ENCODE data around the gene KCNN4. TPM values are rescaled to one million over a fixed set of nuclear protein-coding genes. Genes with fewer than 3 reads are reported as not detected.
A peak's percentile ranks its signal among the peaks of the same experiment; 100 is the strongest.

Gene KCNN4
- total RNA-seq, 1 donor from 2014 or later, result 0.28 TPM

DNA sequence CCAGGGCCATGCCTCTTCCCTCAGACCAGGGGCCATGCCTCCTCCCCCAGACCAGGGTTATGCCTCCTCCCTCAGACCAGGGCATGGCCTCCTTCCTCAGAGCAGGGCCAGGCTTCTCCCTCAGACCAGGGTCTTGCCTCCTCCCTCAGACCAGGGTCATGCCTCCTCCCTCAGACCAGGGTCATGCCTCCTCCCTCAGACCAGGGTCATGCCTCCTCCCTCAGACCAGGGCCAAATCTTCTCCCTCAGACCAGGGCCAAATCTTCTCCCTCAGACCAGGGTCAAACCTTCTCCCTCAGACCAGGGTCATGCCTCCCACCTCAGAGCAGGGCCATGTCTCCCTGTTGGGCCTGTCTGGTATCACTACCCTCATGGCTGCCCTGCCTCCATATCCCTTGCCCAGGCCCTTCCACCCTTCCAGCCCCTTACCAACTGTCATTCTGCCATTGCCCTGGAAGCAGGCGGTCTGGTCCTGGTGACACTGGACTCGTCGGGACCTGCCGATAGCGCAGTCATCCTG is 17.3 kb upstream of the KCNN4 start:
- Mint-ChIP-seq H3K4me1 (ENCODE audit: unreplicated experiment) (no peaks in the 10 kb centered on the region), H3K9me3 (ENCODE audit: unreplicated experiment) (no peaks in the 10 kb centered on the region), H3K27me3 (ENCODE audit: unreplicated experiment) (peaks cover 25% of the 10 kb centered on the region), H3K36me3 (ENCODE audit: low read depth, unreplicated experiment) (no peaks in the 10 kb centered on the region), H3K4me3 (ENCODE audit: unreplicated experiment) (no peak overlapping the region), H3K27ac (ENCODE audit: unreplicated experiment) (no peak overlapping the region)
- TF ChIP-seq, protein P1, sequence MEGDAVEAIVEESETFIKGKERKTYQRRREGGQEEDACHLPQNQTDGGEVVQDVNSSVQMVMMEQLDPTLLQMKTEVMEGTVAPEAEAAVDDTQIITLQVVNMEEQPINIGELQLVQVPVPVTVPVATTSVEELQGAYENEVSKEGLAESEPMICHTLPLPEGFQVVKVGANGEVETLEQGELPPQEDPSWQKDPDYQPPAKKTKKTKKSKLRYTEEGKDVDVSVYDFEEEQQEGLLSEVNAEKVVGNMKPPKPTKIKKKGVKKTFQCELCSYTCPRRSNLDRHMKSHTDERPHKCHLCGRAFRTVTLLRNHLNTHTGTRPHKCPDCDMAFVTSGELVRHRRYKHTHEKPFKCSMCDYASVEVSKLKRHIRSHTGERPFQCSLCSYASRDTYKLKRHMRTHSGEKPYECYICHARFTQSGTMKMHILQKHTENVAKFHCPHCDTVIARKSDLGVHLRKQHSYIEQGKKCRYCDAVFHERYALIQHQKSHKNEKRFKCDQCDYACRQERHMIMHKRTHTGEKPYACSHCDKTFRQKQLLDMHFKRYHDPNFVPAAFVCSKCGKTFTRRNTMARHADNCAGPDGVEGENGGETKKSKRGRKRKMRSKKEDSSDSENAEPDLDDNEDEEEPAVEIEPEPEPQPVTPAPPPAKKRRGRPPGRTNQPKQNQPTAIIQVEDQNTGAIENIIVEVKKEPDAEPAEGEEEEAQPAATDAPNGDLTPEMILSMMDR (IDR thresholded peaks at IDR 0.05; ENCODE audit: unreplicated experiment), result no peak
- no peak for DNase-seq (ENCODE audit: low spot score)

DNA sequence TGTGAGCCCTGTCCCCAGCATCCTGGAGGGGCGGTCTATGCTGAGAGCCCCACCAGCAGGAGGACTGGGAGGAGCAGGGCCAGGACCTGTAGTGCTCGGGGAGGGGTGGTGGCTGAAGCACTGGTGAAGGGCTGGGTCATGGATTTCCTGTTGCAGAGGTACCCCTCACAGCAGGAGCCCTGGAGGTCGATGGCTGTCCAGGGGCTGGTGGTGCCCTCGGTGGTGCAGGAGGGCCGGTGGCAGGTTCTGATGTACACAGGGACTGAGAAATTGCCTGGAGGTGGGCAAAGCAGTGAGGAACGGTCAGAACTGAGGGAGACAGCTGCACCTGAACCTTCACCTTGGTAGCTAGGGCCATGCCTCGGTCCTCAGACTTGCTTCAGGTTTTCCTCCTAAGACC is 16.8 kb upstream of the KCNN4 start:
- TF ChIP-seq, protein P1 (IDR thresholded peaks at IDR 0.05; ENCODE audit: unreplicated experiment), result no peak
- Mint-ChIP-seq H3K9me3 (ENCODE audit: unreplicated experiment) (no peaks in the 10 kb centered on the region), H3K4me3 (ENCODE audit: unreplicated experiment) (no peak overlapping the region), H3K4me1 (ENCODE audit: unreplicated experiment) (no peaks in the 10 kb centered on the region), H3K36me3 (ENCODE audit: low read depth, unreplicated experiment) (no peaks in the 10 kb centered on the region), H3K27me3 (ENCODE audit: unreplicated experiment) (peaks cover 25% of the 10 kb centered on the region), H3K27ac (ENCODE audit: unreplicated experiment) (no peak overlapping the region)
- DNase-seq (ENCODE audit: low spot score), result no peak

DNA sequence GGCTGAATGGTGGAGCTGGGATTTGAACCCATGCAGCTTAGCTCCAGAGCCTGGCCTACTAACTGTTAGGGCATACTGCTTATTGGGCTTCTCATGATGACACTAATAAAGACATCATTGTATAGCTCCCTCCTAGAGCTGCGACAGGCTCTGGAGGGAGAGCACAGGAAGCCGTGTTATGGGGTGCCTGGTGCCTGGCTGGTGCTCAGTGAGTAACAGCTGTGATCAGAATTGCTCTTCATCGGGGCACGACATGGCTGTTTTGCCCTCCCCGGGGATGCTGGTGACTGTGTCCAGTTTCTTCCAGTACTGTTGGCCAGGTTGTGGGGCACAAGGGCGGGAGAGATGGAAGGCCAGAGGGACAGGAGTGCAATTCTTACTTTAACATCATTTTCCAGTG is 16.3 kb upstream of the KCNN4 start:
- TF ChIP-seq, protein P1 (IDR thresholded peaks at IDR 0.05; ENCODE audit: unreplicated experiment), result no peak
- no peaks in the 10 kb centered on the region for H3K36me3 Mint-ChIP-seq (ENCODE audit: low read depth, unreplicated experiment)
- no peaks in the 10 kb centered on the region for H3K9me3 Mint-ChIP-seq (ENCODE audit: unreplicated experiment)
- H3K27me3 Mint-ChIP-seq (ENCODE audit: unreplicated experiment), result peaks cover 25% of the 10 kb centered on the region
- no peak overlapping the region for H3K27ac Mint-ChIP-seq (ENCODE audit: unreplicated experiment)
- no peaks in the 10 kb centered on the region for H3K4me1 Mint-ChIP-seq (ENCODE audit: unreplicated experiment)
- no peak overlapping the region for H3K4me3 Mint-ChIP-seq (ENCODE audit: unreplicated experiment)
- no peak for DNase-seq (ENCODE audit: low spot score)

DNA sequence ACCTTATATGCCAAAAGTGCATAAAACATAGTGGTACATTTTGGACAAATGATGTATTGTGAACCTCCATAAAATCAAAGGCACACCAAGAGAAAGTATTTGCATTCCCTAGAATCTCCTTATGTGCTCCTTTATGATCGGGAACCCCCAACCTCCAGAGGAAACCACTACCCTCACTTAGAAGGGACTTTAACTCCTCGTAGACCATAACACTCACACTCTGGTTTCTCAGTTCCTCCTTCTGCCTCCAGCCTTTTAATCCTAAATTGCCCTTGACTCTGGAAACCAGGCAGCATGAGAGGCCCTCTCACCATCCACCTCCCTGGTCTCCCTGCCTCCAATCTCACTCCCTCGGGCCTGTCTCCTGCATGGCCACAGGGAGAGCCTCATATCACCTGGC is 9.8 kb upstream of the KCNN4 start:
- Mint-ChIP-seq H3K36me3 (ENCODE audit: low read depth, unreplicated experiment) (no peaks in the 10 kb centered on the region), H3K4me3 (ENCODE audit: unreplicated experiment) (no peak overlapping the region), H3K9me3 (ENCODE audit: unreplicated experiment) (no peaks in the 10 kb centered on the region), H3K27ac (ENCODE audit: unreplicated experiment) (no peak overlapping the region), H3K4me1 (ENCODE audit: unreplicated experiment) (no peaks in the 10 kb centered on the region), H3K27me3 (ENCODE audit: unreplicated experiment) (peaks cover 3% of the 10 kb centered on the region)
- TF ChIP-seq, protein P1 (IDR thresholded peaks at IDR 0.05; ENCODE audit: unreplicated experiment), result no peak
- no peak for DNase-seq (ENCODE audit: low spot score)

DNA sequence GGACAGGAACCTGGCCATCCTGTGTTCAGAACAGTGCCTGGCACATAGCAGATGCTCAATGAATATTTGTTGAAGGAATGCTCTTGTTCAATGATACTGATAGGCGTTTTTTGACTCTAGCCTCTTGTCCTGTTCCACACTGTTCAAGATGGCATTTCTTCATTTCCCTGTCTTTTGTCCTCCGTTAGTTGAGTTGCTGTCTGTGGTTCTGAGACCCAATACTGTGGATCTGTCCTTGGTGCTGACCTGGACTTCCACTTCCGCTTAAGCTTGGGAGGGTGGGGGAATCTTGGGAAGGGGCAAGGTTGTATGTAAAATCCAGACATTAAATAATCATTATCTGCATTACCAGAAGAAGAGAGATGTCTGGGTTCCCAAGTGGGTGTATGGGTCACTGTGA is 8.3 kb upstream of the KCNN4 start:
- H3K36me3 Mint-ChIP-seq (ENCODE audit: low read depth, unreplicated experiment), result peaks cover 3% of the 10 kb centered on the region
- peaks cover under 1% of the 10 kb centered on the region for H3K27me3 Mint-ChIP-seq (ENCODE audit: unreplicated experiment)
- no peak overlapping the region for H3K27ac Mint-ChIP-seq (ENCODE audit: unreplicated experiment)
- H3K9me3 Mint-ChIP-seq (ENCODE audit: unreplicated experiment), result no peaks in the 10 kb centered on the region
- DNase-seq (ENCODE audit: low spot score), result peak; percentile 39
- TF ChIP-seq, protein P1 (IDR thresholded peaks at IDR 0.05; ENCODE audit: unreplicated experiment), result no peak
- H3K4me1 Mint-ChIP-seq (ENCODE audit: unreplicated experiment), result no peaks in the 10 kb centered on the region
- H3K4me3 Mint-ChIP-seq (ENCODE audit: unreplicated experiment), result no peak overlapping the region
